Adipocyte (in vitro differentiated cells): ENCODE data around the gene GCNA.
"Not testable (repeated sequence)": the region's sequence is repeated elsewhere in the genome, so short reads cannot be mapped to it uniquely, and the experiment has no call there.

Experiments
- DNase-seq: peaks from one replicate; pipeline ENCODE4 v3.0.0-alpha.2; 2015; ENCODE audit warnings: low read depth
- H3K27me3 ChIP-seq: replicated peaks from 2 replicates; pipeline ENCODE4 v1.7.0; 2013; ENCODE audit warnings: mild to moderate bottlenecking, low read length, moderate library complexity; ENCODE audit not compliant: control insufficient read depth, insufficient read depth
- H3K36me3 ChIP-seq: 2 replicates; pipeline ENCODE4 v1.7.0; 2013; ENCODE audit warnings: low read length, mild to moderate bottlenecking, moderate library complexity; ENCODE audit not compliant: control insufficient read depth, insufficient read depth, severe bottlenecking
- H3K4me1 ChIP-seq: 2 replicates; pipeline ENCODE4 v1.7.0; 2013; ENCODE audit warnings: mild to moderate bottlenecking, low read length, moderate library complexity; ENCODE audit not compliant: control insufficient read depth, insufficient read depth
- H3K4me3 ChIP-seq: 2 replicates; pipeline ENCODE4 v1.7.0; 2013; ENCODE audit warnings: mild to moderate bottlenecking, low read length, moderate library complexity
- H3K9ac ChIP-seq: 2 replicates; pipeline ENCODE4 v1.7.0; 2013; ENCODE audit warnings: mild to moderate bottlenecking, low read length, moderate library complexity
- H3K9me3 ChIP-seq: 2 replicates; pipeline ENCODE4 v1.7.0; 2013; ENCODE audit warnings: mild to moderate bottlenecking, low read length, moderate library complexity; ENCODE audit not compliant: control insufficient read depth

GCNA gene

GRCh38 chrX:71563921-71564320, 14.3 kb upstream of the GCNA start:
- Histone ChIP-seq H3K9me3 (no peaks in the 10 kb centered on the region), H3K36me3 (peaks cover 91% of the 10 kb centered on the region), H3K4me1 (peaks cover 20% of the 10 kb centered on the region), H3K4me3 (no peak overlapping the region), H3K27me3 (peaks cover 5% of the 10 kb centered on the region), H3K9ac (no peak overlapping the region)
- no peak for DNase-seq

- H3K27me3 ChIP-seq = peaks cover 5% of the 10 kb centered on the region
- H3K9ac ChIP-seq = no peak overlapping the region
- no peak for DNase-seq
- H3K9me3 ChIP-seq = no peaks in the 10 kb centered on the region
- peaks cover 20% of the 10 kb centered on the region for H3K4me1 ChIP-seq
- H3K36me3 ChIP-seq = peaks cover 90% of the 10 kb centered on the region
- H3K4me3 ChIP-seq = no peak overlapping the region
These were observed 12.7 kb upstream of the GCNA start for GRCh38 chrX:71565474-71566041.

GRCh38 chrX:71571390-71571789, 6.8 kb upstream of the GCNA start:
- not testable (repeated sequence) for H3K27me3 ChIP-seq, H3K4me3 ChIP-seq, H3K9ac ChIP-seq, H3K9me3 ChIP-seq, DNase-seq
- peaks cover 89% of the 10 kb centered on the region for H3K36me3 ChIP-seq
- peaks cover 16% of the 10 kb centered on the region for H3K4me1 ChIP-seq

- Histone ChIP-seq H3K9me3 (no peaks in the 10 kb centered on the region), H3K9ac (no peak overlapping the region), H3K4me3 (no peak overlapping the region), H3K36me3 (peaks cover 76% of the 10 kb centered on the region), H3K27me3 (peaks cover 5% of the 10 kb centered on the region), H3K4me1 (peaks cover 4% of the 10 kb centered on the region)
- no peak for DNase-seq
These were observed 4.6 kb upstream of the GCNA start for GRCh38 chrX:71573590-71573989.

GRCh38 chrX:71577682-71578081, 555 bp upstream of the GCNA start:
- Histone ChIP-seq H3K36me3 (peaks cover 46% of the 10 kb centered on the region), H3K27me3 (peaks cover 5% of the 10 kb centered on the region), H3K9me3 (no peaks in the 10 kb centered on the region), H3K4me1 (peaks cover 7% of the 10 kb centered on the region), H3K9ac (no peak overlapping the region), H3K4me3 (no peak overlapping the region)
- DNase-seq = no peak

- peaks cover 30% of the 10 kb centered on the region for H3K36me3 ChIP-seq
These were observed 1.1 kb downstream of the GCNA start for GRCh38 chrX:71579136-71579989.

GRCh38 chrX:71579990-71580380, 1.7 kb downstream of the GCNA start:
- DNase-seq = no peak
- peaks cover 2% of the 10 kb centered on the region for H3K27me3 ChIP-seq
- H3K4me3 ChIP-seq = no peak overlapping the region
- H3K36me3 ChIP-seq = peaks cover 24% of the 10 kb centered on the region
- no peak overlapping the region for H3K9ac ChIP-seq
- H3K9me3 ChIP-seq = no peaks in the 10 kb centered on the region
- H3K4me1 ChIP-seq = peaks cover 3% of the 10 kb centered on the region

More at GRCh38 chrX:71579136-71579989, 1.1 kb downstream of the GCNA start:
- peaks cover 5% of the 10 kb centered on the region for H3K27me3 ChIP-seq
- peaks cover 3% of the 10 kb centered on the region for H3K4me1 ChIP-seq
- no peak overlapping the region for H3K4me3 ChIP-seq
- no peak for DNase-seq
- no peak overlapping the region for H3K9ac ChIP-seq
- no peaks in the 10 kb centered on the region for H3K9me3 ChIP-seq

- Histone ChIP-seq H3K9me3 (no peaks in the 10 kb centered on the region), H3K4me1 (peaks cover 3% of the 10 kb centered on the region), H3K36me3 (peaks cover 14% of the 10 kb centered on the region), H3K9ac (no peak overlapping the region), H3K27me3 (no peaks in the 10 kb centered on the region), H3K4me3 (no peak overlapping the region)
- no peak for DNase-seq
These were observed 3.0 kb downstream of the GCNA start for GRCh38 chrX:71581210-71581609.

- H3K9me3 ChIP-seq = no peaks in the 10 kb centered on the region
- DNase-seq = no peak
- no peaks in the 10 kb centered on the region for H3K27me3 ChIP-seq
- H3K4me1 ChIP-seq = no peaks in the 10 kb centered on the region
- peaks cover 5% of the 10 kb centered on the region for H3K36me3 ChIP-seq
- no peak overlapping the region for H3K4me3 ChIP-seq
- no peak overlapping the region for H3K9ac ChIP-seq
These were observed 8.7 kb downstream of the GCNA start for GRCh38 chrX:71586929-71587328.

GRCh38 chrX:71593210-71593609, 15.0 kb downstream of the GCNA start:
- not testable (repeated sequence) for H3K9ac ChIP-seq, H3K9me3 ChIP-seq, H3K4me3 ChIP-seq, DNase-seq, H3K27me3 ChIP-seq, H3K4me1 ChIP-seq
- H3K36me3 ChIP-seq = peaks cover 32% of the 10 kb centered on the region

- peaks cover 86% of the 10 kb centered on the region for H3K36me3 ChIP-seq
- H3K9me3 ChIP-seq = peaks cover 19% of the 10 kb centered on the region
- DNase-seq = no peak
- no peaks in the 10 kb centered on the region for H3K4me1 ChIP-seq
- no peak overlapping the region for H3K4me3 ChIP-seq
- no peaks in the 10 kb centered on the region for H3K27me3 ChIP-seq
- H3K9ac ChIP-seq = no peak overlapping the region
These were observed 21.7 kb downstream of the GCNA start for GRCh38 chrX:71599965-71600364.
